Keratinocyte (primary cell): ENCODE data around the gene OSMR.

ENCODE experiments used
- EZH2 ChIP-seq: IDR thresholded peaks from one replicate; pipeline ENCODE4 v1.6.1; 2012; ENCODE audit warnings: inconsistent platforms, mild to moderate bottlenecking, low read length, moderate library complexity
- TF ChIP-seq, protein P1 (sequence below), 3 experiments: IDR thresholded peaks in 1 of 3; conservative IDR thresholded peaks in 1 of 3; optimal IDR thresholded peaks in 1 of 3; 2 replicates in 2 of 3; 3 replicates in 1 of 3; pipeline versions ENCODE3 to v1.5.1; 2011; ENCODE audit warnings: low read length in 3 of 3, mild to moderate bottlenecking in 3 of 3, moderate library complexity in 2 of 3, control low read depth in 1 of 3, inconsistent platforms in 1 of 3; ENCODE audit not compliant: insufficient read depth in 2 of 3; ENCODE audit errors: extremely low read depth in 1 of 3

- TF ChIP-seq, protein P1, sequence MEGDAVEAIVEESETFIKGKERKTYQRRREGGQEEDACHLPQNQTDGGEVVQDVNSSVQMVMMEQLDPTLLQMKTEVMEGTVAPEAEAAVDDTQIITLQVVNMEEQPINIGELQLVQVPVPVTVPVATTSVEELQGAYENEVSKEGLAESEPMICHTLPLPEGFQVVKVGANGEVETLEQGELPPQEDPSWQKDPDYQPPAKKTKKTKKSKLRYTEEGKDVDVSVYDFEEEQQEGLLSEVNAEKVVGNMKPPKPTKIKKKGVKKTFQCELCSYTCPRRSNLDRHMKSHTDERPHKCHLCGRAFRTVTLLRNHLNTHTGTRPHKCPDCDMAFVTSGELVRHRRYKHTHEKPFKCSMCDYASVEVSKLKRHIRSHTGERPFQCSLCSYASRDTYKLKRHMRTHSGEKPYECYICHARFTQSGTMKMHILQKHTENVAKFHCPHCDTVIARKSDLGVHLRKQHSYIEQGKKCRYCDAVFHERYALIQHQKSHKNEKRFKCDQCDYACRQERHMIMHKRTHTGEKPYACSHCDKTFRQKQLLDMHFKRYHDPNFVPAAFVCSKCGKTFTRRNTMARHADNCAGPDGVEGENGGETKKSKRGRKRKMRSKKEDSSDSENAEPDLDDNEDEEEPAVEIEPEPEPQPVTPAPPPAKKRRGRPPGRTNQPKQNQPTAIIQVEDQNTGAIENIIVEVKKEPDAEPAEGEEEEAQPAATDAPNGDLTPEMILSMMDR (optimal IDR thresholded peaks at IDR 0.05 in 1 of 3, IDR thresholded peaks at IDR 0.05 in 1 of 3, conservative IDR thresholded peaks at IDR 0.05 in 1 of 3; ENCODE audit: extremely low read depth in 1 of 3, insufficient read depth in 2 of 3, low read length in 3 of 3): no peak
- no peak for TF ChIP-seq EZH2
Measured at GRCh38 chr5:38874948-38875456, 29.2 kb downstream of the OSMR start.
